Measurements from ENCODE around the gene SERPING1. TPM values are rescaled to one million over a fixed set of nuclear protein-coding genes. Genes with fewer than 3 reads are reported as not detected.

SERPING1 gene
- total RNA-seq, 4 donors from 2014 or later, result 65.7 to 143 (median 102) TPM

DNA sequence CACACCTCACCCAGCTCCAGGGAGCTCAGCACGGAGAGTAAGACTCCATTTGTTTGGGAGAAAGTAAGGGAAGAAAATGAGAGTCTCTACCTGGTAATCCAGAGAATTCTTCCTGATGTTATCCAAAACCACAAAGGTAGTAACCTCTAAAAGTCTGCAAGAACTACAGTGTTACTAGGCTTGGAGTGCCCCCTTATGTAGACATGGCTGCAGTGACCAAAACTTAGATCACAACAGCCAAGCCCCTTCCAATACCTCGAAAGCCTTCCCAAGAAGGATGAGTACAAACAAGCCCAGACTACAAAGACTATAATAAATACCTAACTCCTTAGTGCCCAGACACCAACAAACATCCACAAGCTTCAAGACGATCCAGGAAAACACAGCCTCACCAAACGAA, 34.9 kb upstream of the SERPING1 start:
- H3K27me3 ChIP-seq, result no peaks in the 10 kb centered on the region
- no peak for DNase-seq
- H3K4me3 ChIP-seq, result no peak overlapping the region
- in situ Hi-C loops (cut with MboI; ENCODE audit: low pct_ligation_motif_present in 1 of 4, low pct_unique_long_range_greater_than_20kb in 1 of 4, low sequenced_read_pairs in 3 of 4) (loop anchor here in 2 of 4 donors (10.0 to 25.0 kb wide), 2 partner anchors 82 to 250 kb away; partner anchors contain the start of gene YPEL4 (in 1 of the 2)), intact Hi-C loops (cut with DNase I; ENCODE audit: low total_unique reads) (no loop called here)
- no peaks in the 10 kb centered on the region for H3K9me3 ChIP-seq
- H3K4me1 ChIP-seq, result peaks cover 9 to 20% (median 10%) of the 10 kb centered on the region in 4 donors
- no peak for TF ChIP-seq EP300 (IDR thresholded peaks at IDR 0.05; ENCODE audit: low read depth)
- TF ChIP-seq CTCF (IDR thresholded peaks at IDR 0.05), result no peak
- TF ChIP-seq POLR2A (IDR thresholded peaks at IDR 0.05), result no peak
- TF ChIP-seq POLR2AphosphoS5 (IDR thresholded peaks at IDR 0.05), result no peak
- H3K27ac ChIP-seq, result no peak overlapping the region
- 65 to 80% methylated on average over 1 to 4 of the region's 4 CpGs for WGBS, 2 donors (ENCODE audit: low coverage in 1 of 2)
- H3K36me3 ChIP-seq, result peaks cover 0 to 13% (median 5%) of the 10 kb centered on the region in 4 donors

DNA sequence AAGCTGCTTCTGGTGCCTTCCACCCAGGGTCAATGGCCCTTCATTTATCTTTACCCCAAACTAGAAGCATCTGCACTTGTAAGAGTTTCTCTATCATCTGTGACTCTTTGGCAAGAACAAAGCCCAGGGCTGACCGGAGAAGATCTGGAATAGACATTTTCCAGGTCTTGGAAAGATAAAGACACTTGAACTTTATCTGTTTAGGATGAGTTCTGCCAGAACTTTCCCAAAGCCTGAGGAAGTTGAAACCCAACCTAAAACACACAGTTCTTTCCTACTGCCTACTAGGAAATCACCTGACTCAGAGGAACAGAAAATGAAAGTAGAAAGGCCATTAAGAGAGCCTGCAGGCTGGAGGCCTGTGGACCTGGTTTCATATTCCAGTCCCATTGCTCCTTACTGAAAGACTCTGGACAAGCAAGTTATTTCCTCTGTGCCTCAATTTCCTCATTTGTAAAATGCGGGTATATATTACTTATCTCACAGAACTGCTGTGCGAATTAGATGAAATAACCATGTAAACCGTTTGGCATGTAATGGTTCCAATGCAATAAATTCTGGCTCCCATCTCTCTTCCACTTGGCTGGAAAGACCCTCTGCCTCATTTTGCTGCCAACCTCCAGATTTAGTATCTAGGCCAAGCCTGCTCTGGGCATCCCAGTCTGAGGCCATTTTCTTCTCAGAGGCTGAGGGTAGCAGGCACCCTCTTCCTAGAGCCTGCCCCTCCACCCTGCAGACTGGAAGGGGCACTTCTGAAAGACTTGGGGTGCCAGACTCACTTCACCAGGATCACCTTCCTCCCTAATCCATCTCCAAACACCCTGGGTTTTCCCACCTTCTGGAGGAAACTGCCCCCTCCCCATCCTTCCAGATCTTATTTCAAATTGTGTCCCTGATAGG, 31.2 kb upstream of the SERPING1 start:
- TF ChIP-seq CTCF (IDR thresholded peaks at IDR 0.05), result no peak
- TF ChIP-seq POLR2AphosphoS5 (IDR thresholded peaks at IDR 0.05), result peak in 2 of 3 donors; percentile 35 to 49
- no peak for TF ChIP-seq POLR2A (IDR thresholded peaks at IDR 0.05)
- no peak for TF ChIP-seq EP300 (IDR thresholded peaks at IDR 0.05; ENCODE audit: low read depth)
- no peaks in the 10 kb centered on the region for H3K9me3 ChIP-seq
- H3K4me1 ChIP-seq, result peaks cover 10 to 27% (median 16%) of the 10 kb centered on the region in 4 donors
- intact Hi-C loops (cut with DNase I; ENCODE audit: low total_unique reads), result no loop called here
- peak overlapping the region; percentile 2 to 81 (median 76) for H3K4me3 ChIP-seq
- WGBS, 2 donors (ENCODE audit: low coverage in 1 of 2), result 11 to 20% methylated on average over 1 to 4 of the region's 4 CpGs
- H3K27ac ChIP-seq, result peak overlapping the region; percentile 82 to 90 (median 88)
- DNase-seq, result peak; percentile 57
- no peaks in the 10 kb centered on the region for H3K27me3 ChIP-seq
- in situ Hi-C loops (cut with MboI; ENCODE audit: low pct_ligation_motif_present in 1 of 4, low pct_unique_long_range_greater_than_20kb in 1 of 4, low sequenced_read_pairs in 3 of 4), result loop anchor here in 2 of 4 donors (10.0 to 25.0 kb wide), 2 partner anchors 79 to 246 kb away; partner anchors contain the start of gene YPEL4 (in 1 of the 2)
- no peaks in the 10 kb centered on the region for H3K36me3 ChIP-seq

DNA sequence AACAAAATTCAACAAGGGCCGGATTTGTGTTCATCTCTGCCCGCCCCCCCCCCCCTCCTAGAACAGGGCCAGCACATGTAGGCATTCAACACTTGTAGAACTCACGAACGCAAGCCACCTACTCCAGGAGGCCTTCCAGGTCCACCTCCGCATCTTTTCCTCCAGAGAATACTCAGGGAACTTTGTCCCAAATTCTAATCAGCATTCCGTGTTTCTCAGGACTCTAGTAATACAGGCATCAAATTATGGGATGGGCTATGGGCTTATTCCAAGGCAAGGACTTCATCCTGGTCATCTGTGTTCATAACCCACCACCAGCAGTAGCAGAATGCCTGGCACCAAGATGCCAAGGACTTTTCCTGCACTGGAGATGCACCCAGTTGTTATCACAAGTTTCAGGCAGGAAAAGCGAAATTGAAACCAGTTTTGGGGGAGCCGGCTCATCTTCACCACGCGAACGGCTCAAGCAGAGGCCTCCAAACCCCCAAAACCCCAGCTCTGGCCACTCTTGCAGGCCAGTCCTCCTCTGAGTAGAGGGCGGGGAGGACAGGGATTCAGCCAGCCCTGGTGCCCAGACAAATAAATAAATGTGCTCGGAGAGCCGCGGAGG, 30.5 kb upstream of the SERPING1 start:
- Histone ChIP-seq H3K27ac (peak overlapping the region; percentile 82 to 90 (median 88)), H3K4me3 (peak overlapping the region; percentile 70 to 81 (median 76)), H3K27me3 (no peaks in the 10 kb centered on the region), H3K4me1 (peaks cover 10 to 27% (median 16%) of the 10 kb centered on the region in 4 donors), H3K36me3 (no peaks in the 10 kb centered on the region), H3K9me3 (no peaks in the 10 kb centered on the region)
- 4% methylated on average over 15 of the region's 15 CpGs; no CpG with 5 or more reads in 1 of the 2 donors for WGBS, 2 donors (ENCODE audit: low coverage in 1 of 2)
- DNase-seq, result peak; percentile 34
- intact Hi-C loops (cut with DNase I; ENCODE audit: low total_unique reads) (no loop called here), in situ Hi-C loops (cut with MboI; ENCODE audit: low pct_ligation_motif_present in 1 of 4, low pct_unique_long_range_greater_than_20kb in 1 of 4, low sequenced_read_pairs in 3 of 4) (loop anchor here in 2 of 4 donors (10.0 to 25.0 kb wide), 2 partner anchors 78 to 245 kb away; partner anchors contain the start of gene YPEL4 (in 1 of the 2))
- no peak for TF ChIP-seq EP300 (IDR thresholded peaks at IDR 0.05; ENCODE audit: low read depth)
- no peak for TF ChIP-seq POLR2AphosphoS5 (IDR thresholded peaks at IDR 0.05)
- TF ChIP-seq CTCF (IDR thresholded peaks at IDR 0.05), result no peak
- no peak for TF ChIP-seq POLR2A (IDR thresholded peaks at IDR 0.05)
